ENCODE results near the gene ANAPC7.
"Not testable (repeated sequence)": the region's sequence is repeated elsewhere in the genome, so short reads cannot be mapped to it uniquely, and the experiment has no call there.

Gene ANAPC7

DNA sequence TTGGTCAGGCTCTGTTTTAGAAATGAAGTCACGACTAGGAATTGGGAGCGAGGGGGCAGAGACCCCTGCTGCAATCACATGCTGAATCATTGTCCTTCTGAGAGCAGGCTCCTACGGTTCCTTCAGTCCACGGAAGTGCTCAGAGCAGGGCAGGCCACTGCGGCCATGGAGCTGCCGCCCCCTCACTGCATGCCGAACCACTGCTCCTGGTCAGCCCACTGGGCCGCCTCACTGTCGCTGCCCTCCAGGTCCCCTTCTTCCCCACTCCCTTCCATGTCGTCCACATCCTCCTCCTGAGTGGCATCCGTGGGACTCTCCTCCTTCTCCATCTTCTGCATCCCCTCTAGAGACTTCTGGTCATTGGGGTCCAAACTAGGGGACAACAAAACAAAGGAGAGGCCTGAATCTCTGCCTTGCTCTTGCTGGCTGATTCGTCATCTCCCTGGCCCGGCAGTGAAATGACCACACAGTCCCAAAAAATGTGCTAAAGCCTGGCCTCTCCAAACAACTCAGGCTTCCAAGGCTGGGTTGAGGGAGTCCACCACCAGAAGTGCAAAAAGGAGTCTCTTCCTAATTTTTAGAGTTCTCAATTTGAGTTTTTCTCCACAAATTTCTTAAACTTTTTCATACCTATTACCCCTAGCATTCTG lies 29.4 kb downstream of the ANAPC7 start:
- no peak for DNase-seq (ENCODE audit: low spot score)

DNA sequence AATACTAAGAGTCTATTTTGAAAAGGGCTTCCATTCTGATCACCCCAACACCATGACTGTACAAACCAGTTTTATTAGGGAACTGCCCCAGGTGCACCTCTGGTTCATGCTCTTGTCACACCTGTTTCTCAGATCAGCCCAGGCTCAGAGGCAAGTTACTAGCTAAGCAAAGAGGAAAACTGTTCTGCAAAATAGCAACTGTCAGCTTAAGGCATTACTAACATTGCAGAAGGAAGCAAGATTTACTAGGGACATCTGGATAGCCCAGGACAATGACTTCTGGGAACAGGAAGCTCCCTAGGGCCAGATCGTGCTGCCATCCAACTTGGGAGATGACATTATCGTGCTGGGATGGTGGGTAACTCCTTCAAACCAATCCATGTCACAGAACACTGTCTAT lies 30.1 kb downstream of the ANAPC7 start:
- DNase-seq (ENCODE audit: low spot score), result no peak

- DNase-seq (ENCODE audit: low spot score), result no peak
These were observed 30.5 kb downstream of the ANAPC7 start for GRCh38 chr12:110373025-110373424.

DNA sequence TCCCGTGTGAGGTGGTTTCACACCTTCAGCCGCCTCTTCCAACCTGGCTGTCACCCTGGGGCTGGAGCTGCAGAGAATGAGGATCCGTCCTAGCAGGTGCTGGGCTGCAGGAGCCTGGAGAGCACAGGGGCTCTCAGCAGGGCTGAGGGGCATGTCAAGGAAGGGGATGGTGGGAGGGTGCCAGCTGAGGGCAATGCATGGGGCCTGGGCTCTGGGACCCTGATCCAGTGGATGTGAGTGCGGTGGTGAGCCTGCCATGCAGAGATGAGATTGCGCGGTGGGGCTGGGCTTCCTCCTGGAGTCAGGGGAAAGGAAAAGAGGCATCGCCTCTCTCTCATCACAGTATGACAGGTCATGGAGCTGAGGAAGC lies 31.5 kb downstream of the ANAPC7 start:
- no peak for DNase-seq (ENCODE audit: low spot score)

- DNase-seq (ENCODE audit: low spot score), result no peak
These were observed 32.0 kb downstream of the ANAPC7 start for GRCh38 chr12:110371408-110372055.

DNA sequence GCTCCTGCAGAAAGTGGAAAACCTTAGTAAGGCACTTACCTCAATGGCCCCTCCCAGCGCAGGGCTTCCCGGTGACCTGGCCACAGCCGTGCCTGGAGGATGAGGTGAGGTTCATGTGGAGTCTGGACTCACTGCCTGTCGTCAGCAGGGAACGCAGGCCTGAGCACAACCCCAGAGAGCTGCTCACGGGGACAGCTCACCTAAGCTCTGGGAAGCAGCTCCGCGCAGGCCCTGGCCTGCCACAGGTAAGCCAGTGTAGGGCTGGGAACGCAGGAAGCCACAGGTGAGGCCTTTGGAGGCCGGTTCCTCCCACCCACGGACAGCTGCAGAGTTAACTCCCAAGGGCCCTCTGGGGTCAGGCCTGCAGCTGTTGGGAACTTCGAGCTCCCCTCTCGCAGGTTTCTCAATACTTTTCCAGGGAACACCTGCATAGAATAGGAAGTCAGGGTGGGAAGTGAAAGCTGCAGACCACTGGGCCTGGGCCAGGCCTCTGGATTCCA lies 32.7 kb downstream of the ANAPC7 start:
- DNase-seq (ENCODE audit: low spot score), result no peak

- DNase-seq (ENCODE audit: low spot score), result no peak
These were observed 33.5 kb downstream of the ANAPC7 start for GRCh38 chr12:110369992-110370391.

DNA sequence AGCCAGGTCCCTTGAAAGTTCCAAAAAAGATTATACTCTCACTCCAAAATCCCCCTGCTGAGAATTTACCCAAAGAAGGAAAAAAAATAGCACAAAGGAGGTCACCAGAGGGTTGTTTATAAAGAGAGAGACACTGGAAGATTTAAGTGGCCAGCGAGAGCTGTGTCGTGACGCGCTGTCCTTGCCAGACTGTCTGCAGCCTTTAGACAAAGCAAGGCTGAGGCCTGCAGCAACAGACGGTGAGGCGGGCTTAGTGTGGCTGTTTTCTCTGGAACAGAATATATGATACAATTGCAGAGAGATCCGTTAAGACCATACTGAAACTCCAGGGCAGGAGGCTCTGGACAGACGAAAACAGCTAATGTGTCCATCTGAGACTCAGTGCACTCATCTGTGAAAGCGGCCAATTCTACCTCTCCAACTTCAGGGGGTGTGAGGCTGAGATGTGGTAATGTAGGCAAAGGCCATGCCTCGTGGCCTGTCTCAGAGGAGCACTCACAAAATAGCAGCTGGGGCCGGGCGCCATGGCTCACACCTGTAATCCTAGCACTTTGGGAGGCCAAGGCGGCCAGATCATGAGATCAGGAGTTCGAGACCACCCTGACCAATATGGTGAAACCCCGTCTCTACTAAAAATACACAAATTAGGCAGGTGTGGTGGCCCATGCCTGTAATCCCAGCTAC lies 36.2 kb downstream of the ANAPC7 start:
- no peak for DNase-seq (ENCODE audit: low spot score)

DNA sequence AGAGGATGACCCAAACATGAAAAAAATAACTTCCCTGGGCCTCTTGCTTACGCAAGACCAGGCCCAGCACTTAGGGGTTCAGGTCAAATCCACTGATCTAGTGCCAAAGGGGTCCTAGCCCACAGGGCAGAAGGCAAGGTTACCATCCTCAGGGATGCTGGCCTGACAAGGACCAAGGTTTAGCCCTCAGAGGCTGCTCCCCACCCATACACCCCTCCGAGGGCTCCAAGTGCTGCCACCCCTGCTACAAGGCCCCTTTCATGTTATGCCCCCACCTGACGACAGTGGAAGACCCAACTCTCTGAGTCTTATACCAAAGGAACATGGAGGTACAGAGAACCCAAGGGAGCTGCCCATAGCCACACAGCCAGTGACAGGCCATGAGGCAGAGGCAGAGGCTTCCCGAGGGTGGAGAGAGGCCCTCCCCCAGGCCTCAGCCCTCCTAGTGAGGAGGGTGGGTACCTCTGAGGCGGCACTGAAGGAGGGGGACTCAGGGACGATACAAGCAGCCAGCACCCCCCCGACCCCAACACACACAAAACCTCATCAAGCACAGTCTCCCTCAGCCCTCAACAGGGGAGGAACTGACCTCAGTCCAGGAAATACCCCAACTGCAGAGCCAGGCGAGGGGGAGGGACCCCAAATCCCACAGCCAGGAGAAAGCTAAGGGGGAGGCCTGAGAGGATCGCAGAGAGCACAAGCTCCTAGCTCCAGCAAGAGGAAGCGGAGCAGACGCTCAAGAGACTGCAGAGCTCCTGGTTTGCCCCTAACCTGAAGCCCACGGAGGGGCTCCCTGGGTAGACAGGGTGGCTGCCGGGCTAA lies 37.0 kb downstream of the ANAPC7 start:
- no peak for DNase-seq (ENCODE audit: low spot score)

DNA sequence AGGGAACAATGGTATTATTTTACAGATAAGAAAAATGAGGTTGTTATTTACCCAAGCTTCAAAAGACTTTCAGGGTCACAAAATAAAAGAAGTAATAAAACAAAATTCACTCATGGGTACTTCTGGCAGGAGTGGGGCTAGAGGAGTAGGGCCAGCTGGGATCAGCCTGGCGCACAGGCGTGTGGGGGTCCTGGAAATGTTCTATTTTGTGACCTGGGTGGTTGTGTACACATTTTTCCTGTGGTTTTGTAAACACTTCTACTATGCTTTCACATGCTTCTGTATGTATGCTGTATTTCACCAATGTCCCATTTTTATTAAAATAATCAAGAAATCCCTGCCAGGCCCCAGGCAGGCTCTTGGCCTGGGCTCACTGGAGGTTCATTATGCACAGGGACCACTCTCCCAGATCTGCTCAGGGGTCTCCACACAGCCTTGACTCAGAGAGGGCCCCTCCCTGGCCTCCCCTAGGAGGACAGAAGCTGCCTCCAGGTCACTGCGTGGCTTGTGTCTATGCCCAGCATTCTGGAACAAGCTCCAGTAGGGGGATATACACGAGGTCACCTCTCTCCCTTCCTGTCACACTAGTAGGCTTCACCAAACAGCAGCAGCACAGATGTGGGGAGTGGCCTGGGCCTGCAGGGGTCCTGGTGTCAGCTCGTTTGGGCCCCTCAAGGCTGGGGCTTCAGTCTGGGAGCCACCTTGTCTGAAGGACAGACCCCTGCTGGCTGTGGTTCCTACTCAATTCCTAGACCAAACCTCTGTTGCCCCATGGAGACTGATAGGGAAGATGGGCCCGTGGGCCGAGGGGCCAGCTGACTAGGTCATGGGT lies 37.8 kb downstream of the ANAPC7 start:
- no peak for DNase-seq (ENCODE audit: low spot score)

- no peak for DNase-seq (ENCODE audit: low spot score)
These were observed 42.3 kb downstream of the ANAPC7 start for GRCh38 chr12:110361216-110361615.

DNA sequence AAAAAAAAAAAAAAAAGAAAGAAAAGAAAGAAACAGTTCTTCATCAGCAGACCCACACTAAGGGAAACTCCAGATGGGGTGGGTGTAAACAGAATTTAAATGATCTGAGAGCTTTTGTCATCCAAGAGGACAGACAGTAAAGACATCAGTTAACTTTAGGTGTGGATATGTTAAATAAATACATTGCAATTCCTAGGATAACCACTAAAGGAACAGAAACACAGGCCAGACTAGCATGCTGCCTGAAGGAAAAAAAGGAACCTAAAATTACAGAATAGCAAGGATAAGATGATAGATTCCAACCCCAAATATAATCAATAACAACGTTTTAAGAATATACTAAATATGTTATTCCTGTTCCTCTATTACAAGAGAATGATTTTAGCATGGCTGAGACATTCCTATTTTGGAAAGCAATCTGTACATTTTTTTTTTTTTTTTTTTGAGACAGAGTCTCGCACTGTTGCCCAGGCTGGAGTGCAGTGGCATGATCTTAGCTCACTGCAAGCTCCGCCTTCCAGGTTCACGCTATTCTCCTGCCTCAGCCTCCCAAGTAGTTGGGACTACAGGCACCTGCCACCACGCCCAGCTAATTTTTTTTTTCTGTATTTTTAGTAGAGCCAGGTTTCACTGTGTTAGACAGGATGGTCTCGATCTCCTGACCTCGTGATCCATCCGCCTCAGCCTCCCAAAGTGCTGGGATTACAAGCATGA lies 45.0 kb downstream of the ANAPC7 start:
- DNase-seq (ENCODE audit: low spot score), result not testable (repeated sequence)

GRCh38 chr12:110355073-110355472 lies 48.4 kb downstream of the ANAPC7 start:
- peak; percentile 80 for DNase-seq (ENCODE audit: low spot score)

DNA sequence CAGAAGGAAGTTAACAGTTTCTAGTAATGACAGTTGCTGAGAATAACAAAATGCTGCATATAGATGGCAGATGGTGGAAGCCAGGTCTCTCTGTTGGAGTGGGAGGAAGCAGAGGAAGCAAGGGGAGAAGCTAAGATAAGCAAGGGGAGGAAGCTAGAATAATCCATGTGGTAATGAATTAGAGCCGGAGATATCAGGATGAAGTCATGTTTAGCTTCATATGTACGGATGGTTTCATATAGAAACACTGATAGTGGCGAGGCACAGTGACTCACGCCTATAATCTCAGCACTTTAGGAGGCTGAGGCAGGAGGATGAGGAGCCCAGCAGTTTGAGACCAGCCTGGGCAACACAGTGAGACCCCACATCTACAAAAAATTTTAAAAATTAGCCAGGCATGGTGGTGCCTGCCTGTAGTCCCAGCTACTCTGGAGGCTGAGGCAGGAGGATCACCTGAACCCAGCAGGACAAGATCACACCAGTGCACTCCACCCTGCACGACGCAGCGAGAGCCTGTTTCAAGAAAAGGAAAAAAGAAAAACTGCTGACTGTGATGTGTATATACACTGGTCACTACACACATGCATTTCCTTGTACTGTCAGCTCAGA lies 49.2 kb downstream of the ANAPC7 start:
- DNase-seq (ENCODE audit: low spot score), result no peak

DNA sequence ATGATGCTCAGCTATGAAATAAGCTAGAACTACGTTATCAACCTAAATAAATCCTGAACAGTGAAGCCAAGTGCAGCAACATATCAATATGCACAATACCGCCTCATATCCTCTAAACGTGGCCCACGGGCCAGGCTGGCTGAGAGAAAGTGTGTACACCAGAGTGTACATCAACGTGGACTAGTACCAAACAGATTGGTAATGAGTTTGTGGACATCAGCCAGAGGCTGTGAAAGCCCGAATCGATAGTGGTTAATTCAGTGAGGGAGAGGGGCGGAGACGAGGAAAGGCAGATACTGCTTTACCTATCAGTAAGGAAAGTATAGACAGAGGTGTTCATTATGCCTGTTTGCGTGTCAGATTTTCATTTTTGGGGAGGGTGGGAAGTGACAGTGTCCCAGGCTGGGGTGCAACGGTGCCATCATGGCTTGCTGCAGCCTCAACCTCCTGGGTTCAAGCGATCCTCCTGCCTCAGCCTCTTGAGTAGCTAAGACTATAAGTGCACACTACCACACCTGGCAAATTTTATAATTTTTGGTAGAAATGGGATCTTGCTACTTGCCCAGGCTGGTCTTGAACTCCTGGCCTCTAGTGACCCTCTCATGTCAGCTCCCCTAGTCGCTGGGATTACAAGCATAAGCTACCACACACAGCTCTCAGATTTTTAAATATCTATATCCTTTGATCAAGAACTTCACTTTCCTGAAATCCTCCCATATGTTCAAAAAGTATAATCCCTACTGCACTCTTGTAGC lies 50.1 kb downstream of the ANAPC7 start:
- no peak for DNase-seq (ENCODE audit: low spot score)

DNA sequence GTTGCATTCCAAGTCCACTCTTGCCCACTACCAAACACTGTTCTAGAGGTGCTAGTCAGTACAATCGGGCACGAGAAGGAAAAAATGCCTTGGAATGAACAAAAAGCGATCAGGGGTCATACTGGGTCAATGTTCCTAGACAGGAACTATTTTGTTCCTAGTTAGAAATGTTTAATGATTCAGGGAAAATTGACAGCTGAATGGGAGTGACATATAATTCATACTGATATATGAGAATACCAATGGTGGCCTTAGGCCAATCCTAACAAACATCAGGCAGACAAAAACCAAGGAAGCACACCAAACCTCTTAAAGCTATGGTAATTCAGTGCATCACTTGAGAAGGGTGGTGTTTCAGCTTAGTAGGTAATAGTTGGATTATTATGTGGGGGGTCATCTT lies 51.1 kb downstream of the ANAPC7 start:
- no peak for DNase-seq (ENCODE audit: low spot score)

DNA sequence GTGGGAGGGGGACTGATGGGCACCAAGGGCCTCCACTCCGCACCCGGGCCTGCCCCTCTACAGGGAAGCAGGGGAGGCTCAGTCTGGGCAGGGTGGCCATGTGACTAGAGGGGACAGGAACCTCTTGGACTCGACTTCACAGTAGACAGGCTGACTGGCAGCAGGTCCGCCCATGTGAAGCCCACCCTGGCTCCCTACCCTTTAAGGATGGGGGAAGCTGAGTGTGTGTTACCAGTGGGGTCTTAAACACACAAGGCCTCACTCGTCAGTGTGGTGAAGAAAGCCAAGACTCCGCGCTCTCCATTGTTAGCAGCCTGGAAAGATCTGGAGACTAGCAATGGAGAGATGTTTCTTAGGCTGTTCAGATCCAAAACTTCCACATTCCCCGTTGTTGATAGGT lies 52.4 kb downstream of the ANAPC7 start:
- no peak for DNase-seq (ENCODE audit: low spot score)

DNA sequence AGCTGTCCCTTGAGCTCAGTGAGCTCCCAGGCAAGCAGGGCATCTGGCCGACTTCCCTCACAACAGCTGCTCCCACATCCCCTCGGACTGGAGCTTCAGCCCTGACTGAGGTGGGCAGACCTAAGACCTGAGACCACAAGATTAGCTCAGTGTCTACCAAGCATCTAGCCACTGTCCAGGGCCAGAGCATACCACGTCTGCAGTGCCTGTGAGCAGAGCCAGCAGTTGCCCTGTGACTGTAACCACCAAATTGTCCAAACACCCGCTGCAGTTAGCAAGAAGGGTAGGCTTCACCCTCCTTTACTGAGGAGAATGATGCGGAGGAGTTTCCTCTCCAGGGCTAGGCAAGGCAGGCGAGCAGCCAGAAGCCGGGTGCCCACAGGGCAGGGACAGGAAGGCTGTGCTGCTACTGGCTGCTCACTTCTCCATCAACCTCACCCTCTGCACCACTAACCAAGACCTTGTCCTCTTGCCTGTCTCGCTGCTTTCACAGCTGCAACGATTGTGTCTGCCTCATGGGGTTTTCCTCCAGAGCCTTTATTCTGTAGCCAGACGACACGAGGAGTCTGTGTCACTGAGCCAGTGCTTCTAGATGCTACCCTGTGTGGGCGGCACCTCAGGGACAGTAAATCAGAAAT lies 53.9 kb downstream of the ANAPC7 start:
- no peak for DNase-seq (ENCODE audit: low spot score)

- DNase-seq (ENCODE audit: low spot score), result no peak
These were observed 54.4 kb downstream of the ANAPC7 start for GRCh38 chr12:110349096-110349495.

All from iPS-NIHi11 (cell line).